SK-N-SH treated with all-trans-retinoic acid at 6 μM for 48 hours (cell line): ENCODE measurements around the gene TTC17.

Source experiments
- PATZ1 ChIP-seq: fragments of 250-450 bp; sonication (Bioruptor Pico); IDR thresholded peaks from 2 replicates; pipeline ENCODE4 v1.8.0; 2020; ENCODE audit warnings: mild to moderate bottlenecking, moderate library complexity, borderline replicate concordance
- ZC3H10 ChIP-seq: fragments of 250-450 bp; sonication (Bioruptor Pico); IDR thresholded peaks from 2 replicates; pipeline ENCODE4 v1.5.1; 2021; ENCODE audit warnings: mild to moderate bottlenecking, moderate library complexity
- ZFP3 ChIP-seq: fragments of 250-450 bp; sonication (Bioruptor Pico); IDR thresholded peaks from 2 replicates; pipeline ENCODE4 v1.5.0; 2020; ENCODE audit warnings: mild to moderate bottlenecking, moderate library complexity
- ZNF70 ChIP-seq: fragments of 450-650 bp; formaldehyde crosslinking; IDR thresholded peaks from 2 replicates; pipeline ENCODE4 v1.5.0; 2020; ENCODE audit warnings: mild to moderate bottlenecking, moderate library complexity
- ZNF8 ChIP-seq: fragments of 450-650 bp; formaldehyde crosslinking; IDR thresholded peaks from 2 replicates; pipeline ENCODE4 v1.5.0; 2020; ENCODE audit warnings: mild to moderate bottlenecking, moderate library complexity

- no peak for TF ChIP-seq ZNF70 (CRISPR knock-in tag)
- no peak for TF ChIP-seq ZC3H10
- no peak for TF ChIP-seq ZNF8
- TF ChIP-seq PATZ1 (CRISPR knock-in tag): no peak
- no peak for TF ChIP-seq ZFP3 (CRISPR knock-in tag)
Observed at GRCh38 chr11:43521471-43521870, 162.8 kb downstream of the TTC17 start.
